Measurements from ENCODE around the gene AGBL2.

DNA sequence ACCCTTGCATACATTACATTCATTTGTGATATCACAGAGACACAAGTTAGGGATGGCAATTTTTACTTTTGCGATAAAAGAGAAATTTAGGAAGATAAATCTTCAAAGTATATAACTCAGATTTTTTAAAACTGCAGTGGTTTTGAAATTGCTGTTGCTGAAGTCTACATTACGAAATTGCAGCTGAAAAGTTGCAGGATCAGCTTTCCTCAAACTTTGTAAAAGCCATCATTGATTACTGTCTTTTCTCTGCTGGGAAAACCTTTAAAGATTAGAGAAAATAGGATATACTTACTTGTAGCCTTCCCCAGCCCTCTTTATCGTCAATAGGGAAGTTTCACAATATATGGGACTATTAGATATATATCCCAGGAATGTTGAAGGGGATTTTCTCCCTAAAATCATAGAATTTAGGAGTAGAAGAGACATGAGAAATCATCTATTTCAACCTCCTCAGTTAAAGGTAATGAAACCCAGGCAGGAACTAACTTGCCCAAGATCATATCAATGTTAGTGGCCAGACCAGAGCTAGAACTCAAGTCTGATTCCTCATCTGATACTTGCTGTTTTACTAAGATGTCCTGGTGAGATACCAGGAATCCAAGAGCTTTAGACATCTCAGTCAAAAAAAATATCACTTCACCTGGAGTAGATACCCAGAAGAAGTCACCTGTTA is 10.4 kb upstream of the AGBL2 start:
- TF ChIP-seq ZBTB7A (IDR thresholded peaks at IDR 0.05; ENCODE audit: borderline replicate concordance, control insufficient read depth, low read depth, low read length) (no peak), RBM34 (IDR thresholded peaks at IDR 0.05; ENCODE audit: borderline replicate concordance, insufficient read depth, low read length) (no peak), FOXK1 (CRISPR knock-in tag; IDR thresholded peaks at IDR 0.05; ENCODE audit: borderline replicate concordance) (no peak), CBX1 (IDR thresholded peaks at IDR 0.05; ENCODE audit: low read depth) (no peak)
- TF ChIP-seq, protein P1, sequence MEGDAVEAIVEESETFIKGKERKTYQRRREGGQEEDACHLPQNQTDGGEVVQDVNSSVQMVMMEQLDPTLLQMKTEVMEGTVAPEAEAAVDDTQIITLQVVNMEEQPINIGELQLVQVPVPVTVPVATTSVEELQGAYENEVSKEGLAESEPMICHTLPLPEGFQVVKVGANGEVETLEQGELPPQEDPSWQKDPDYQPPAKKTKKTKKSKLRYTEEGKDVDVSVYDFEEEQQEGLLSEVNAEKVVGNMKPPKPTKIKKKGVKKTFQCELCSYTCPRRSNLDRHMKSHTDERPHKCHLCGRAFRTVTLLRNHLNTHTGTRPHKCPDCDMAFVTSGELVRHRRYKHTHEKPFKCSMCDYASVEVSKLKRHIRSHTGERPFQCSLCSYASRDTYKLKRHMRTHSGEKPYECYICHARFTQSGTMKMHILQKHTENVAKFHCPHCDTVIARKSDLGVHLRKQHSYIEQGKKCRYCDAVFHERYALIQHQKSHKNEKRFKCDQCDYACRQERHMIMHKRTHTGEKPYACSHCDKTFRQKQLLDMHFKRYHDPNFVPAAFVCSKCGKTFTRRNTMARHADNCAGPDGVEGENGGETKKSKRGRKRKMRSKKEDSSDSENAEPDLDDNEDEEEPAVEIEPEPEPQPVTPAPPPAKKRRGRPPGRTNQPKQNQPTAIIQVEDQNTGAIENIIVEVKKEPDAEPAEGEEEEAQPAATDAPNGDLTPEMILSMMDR (IDR thresholded peaks at IDR 0.05 in 2 of 3, conservative IDR thresholded peaks at IDR 0.05 in 1 of 3; ENCODE audit: insufficient read depth in 2 of 3, low read depth in 1 of 3, low read length in 3 of 3), result no peak
- TF ChIP-seq, protein P2, sequence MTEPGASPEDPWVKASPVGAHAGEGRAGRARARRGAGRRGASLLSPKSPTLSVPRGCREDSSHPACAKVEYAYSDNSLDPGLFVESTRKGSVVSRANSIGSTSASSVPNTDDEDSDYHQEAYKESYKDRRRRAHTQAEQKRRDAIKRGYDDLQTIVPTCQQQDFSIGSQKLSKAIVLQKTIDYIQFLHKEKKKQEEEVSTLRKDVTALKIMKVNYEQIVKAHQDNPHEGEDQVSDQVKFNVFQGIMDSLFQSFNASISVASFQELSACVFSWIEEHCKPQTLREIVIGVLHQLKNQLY (CRISPR knock-in tag; conservative IDR thresholded peaks at IDR 0.05), result no peak
- TF ChIP-seq, protein P3, sequence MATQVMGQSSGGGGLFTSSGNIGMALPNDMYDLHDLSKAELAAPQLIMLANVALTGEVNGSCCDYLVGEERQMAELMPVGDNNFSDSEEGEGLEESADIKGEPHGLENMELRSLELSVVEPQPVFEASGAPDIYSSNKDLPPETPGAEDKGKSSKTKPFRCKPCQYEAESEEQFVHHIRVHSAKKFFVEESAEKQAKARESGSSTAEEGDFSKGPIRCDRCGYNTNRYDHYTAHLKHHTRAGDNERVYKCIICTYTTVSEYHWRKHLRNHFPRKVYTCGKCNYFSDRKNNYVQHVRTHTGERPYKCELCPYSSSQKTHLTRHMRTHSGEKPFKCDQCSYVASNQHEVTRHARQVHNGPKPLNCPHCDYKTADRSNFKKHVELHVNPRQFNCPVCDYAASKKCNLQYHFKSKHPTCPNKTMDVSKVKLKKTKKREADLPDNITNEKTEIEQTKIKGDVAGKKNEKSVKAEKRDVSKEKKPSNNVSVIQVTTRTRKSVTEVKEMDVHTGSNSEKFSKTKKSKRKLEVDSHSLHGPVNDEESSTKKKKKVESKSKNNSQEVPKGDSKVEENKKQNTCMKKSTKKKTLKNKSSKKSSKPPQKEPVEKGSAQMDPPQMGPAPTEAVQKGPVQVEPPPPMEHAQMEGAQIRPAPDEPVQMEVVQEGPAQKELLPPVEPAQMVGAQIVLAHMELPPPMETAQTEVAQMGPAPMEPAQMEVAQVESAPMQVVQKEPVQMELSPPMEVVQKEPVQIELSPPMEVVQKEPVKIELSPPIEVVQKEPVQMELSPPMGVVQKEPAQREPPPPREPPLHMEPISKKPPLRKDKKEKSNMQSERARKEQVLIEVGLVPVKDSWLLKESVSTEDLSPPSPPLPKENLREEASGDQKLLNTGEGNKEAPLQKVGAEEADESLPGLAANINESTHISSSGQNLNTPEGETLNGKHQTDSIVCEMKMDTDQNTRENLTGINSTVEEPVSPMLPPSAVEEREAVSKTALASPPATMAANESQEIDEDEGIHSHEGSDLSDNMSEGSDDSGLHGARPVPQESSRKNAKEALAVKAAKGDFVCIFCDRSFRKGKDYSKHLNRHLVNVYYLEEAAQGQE (IDR thresholded peaks at IDR 0.05; ENCODE audit: borderline replicate concordance), result no peak
- TF ChIP-seq, protein P3 (CRISPR knock-in tag; IDR thresholded peaks at IDR 0.05; ENCODE audit: low read depth), result no peak

All from K562 (cell line).